Spinal cord (tissue), 10 donors: ENCODE measurements around the gene EXOG. TPM values are rescaled to one million over a fixed set of nuclear protein-coding genes. Genes with fewer than 3 reads are reported as not detected.

ENCODE experiments used
- DNase-seq, 6 donors: peaks; one replicate each; pipeline versions ENCODE4 v3.0.0 to v3.0.0-alpha.2; 2013 to 2015; ENCODE audit warnings: low spot score in 6 of 6, low read depth in 4 of 6
- H3K27ac ChIP-seq: one replicate; pipeline ENCODE4 v1.5.1; 2013; ENCODE audit warnings: low read depth, low read length, control low read depth
- H3K27me3 ChIP-seq: one replicate; pipeline ENCODE4 v1.6.1; 2013; ENCODE audit warnings: low read length; ENCODE audit not compliant: control insufficient read depth, insufficient read depth
- H3K36me3 ChIP-seq: one replicate; pipeline ENCODE4 v1.6.1; 2013; ENCODE audit warnings: low read length; ENCODE audit not compliant: control insufficient read depth, insufficient read depth
- H3K4me1 ChIP-seq: one replicate; pipeline ENCODE4 v1.6.1; 2013; ENCODE audit warnings: low read length; ENCODE audit not compliant: control insufficient read depth, insufficient read depth
- H3K4me3 ChIP-seq: one replicate; pipeline ENCODE4 v1.5.1; 2013; ENCODE audit warnings: low read depth, low read length, control low read depth
- H3K9me3 ChIP-seq: one replicate; pipeline ENCODE4 v1.6.1; 2013; ENCODE audit warnings: low read length; ENCODE audit not compliant: control insufficient read depth, insufficient read depth
- WGBS: methylation state at CpG from one replicate; pipeline ENCODE4 v1.1.5; 2013; ENCODE audit warnings: missing lambda C conversion rate; ENCODE audit not compliant: insufficient coverage; 5-methylcytosine and 5-hydroxymethylcytosine counted together
- polyA plus RNA-seq, 2 donors: library from polyadenylated mRNA; unstranded; fragments of 120-200 nt; gene quantifications; one replicate each; pipeline ENCODE4 v1.2.1, GENCODE V29; 2013; ENCODE audit not compliant: insufficient read length in 2 of 2
- total RNA-seq, 2 donors: library from RNA; depleted of rRNA in 1 of 2; stranded (reverse); fragments of 120-200 nt in 1 of 2; fragments of >200 nt in 1 of 2; gene quantifications; one replicate each; pipeline versions ENCODE4 v1.2.3 to v1.2.4, GENCODE V29; 2013 to 2014
- donor health status: healthy.

EXOG gene
- total and polyA plus RNA-seq, 4 donors, result 13.3 to 24.5 (median 20.0) TPM

GRCh38 chr3:38455639-38456430, 40.3 kb upstream of the EXOG start:
- Histone ChIP-seq H3K36me3 (peaks cover 5% of the 10 kb centered on the region), H3K27ac (no peak overlapping the region), H3K9me3 (no peaks in the 10 kb centered on the region), H3K4me1 (peaks cover 34% of the 10 kb centered on the region), H3K4me3 (peak overlapping the region; percentile 84), H3K27me3 (no peaks in the 10 kb centered on the region)
- peak in 1 of 6 donors; percentile 28 for DNase-seq
- WGBS, result 4% methylated on average over 14 of the region's 15 CpGs

- Histone ChIP-seq H3K36me3 (peaks cover 5% of the 10 kb centered on the region), H3K4me1 (peaks cover 34% of the 10 kb centered on the region), H3K9me3 (no peaks in the 10 kb centered on the region), H3K4me3 (no peak overlapping the region), H3K27me3 (no peaks in the 10 kb centered on the region), H3K27ac (no peak overlapping the region)
- DNase-seq, result no peak
- 96% methylated on average over 3 of the region's 9 CpGs for WGBS
These were observed 38.8 kb upstream of the EXOG start for GRCh38 chr3:38457111-38458003.

DNA sequence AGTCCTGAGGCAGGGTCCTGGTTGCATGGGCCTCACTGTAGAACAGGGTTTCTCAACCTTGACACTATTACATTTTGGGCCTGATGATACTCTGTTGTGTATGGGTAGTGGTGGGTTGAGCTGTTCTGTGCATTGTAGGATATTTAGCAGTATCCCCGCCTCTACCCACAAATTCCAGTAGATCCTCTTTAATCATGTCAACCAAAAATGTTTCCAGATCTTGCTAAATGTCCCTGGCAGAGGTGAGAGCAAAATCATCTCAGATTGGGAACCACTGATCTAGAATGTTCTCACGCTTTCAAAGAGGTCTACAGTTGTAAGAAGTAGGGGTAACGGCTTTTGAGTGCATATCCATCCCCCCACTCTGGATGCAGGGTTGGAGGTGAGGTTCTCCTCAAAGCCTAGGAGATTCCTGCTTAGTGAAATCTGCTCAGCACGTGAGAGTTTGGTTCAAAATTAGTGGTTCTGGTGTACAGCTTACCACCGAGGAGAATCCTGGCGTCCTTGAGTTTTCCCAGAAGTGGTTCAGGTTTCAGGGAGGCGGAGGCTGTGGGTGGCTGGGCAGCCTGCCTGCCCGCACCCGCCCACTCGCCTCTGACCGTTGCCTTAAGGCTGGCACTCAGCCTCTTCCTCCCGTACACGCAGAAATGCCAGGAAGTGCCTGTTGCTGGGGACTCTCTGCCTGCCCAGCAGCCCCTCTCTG, 37.2 kb upstream of the EXOG start:
- Histone ChIP-seq H3K4me1 (peaks cover 27% of the 10 kb centered on the region), H3K27me3 (no peaks in the 10 kb centered on the region), H3K36me3 (peaks cover 5% of the 10 kb centered on the region), H3K4me3 (no peak overlapping the region), H3K9me3 (no peaks in the 10 kb centered on the region), H3K27ac (no peak overlapping the region)
- no peak for DNase-seq
- 63% methylated on average over 10 of the region's 13 CpGs for WGBS

DNA sequence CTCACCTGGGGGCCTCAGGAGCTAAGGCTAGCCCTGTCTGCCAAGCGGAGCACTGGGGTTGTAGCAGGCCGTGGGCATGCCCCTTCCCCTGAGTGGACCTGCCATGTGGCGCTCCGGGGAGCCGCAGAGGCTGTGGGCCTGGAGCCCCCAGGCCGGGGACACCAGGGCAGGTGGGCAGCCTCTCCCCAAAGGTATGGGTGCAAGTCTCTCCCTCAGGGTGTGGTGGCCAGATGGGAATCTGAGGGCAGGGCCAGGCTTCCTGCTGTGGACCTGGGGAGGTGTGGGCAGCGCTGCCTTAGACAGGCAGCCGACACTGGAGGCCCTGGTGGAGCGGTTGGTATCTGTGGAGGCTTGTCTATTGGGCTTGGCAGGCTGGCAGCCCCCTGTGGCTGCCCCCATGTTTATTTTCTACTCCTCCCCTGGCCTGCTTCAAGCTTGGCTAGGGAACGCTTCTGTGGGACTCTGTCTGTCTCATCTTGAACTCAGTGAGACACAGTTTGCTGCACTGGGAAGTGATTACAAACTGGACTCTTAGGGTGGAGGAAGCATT, 36.6 kb upstream of the EXOG start:
- DNase-seq, result no peak
- Histone ChIP-seq H3K9me3 (no peaks in the 10 kb centered on the region), H3K4me1 (peaks cover 27% of the 10 kb centered on the region), H3K4me3 (no peak overlapping the region), H3K27ac (no peak overlapping the region), H3K27me3 (no peaks in the 10 kb centered on the region), H3K36me3 (peaks cover 5% of the 10 kb centered on the region)
- WGBS, result 91% methylated on average over 6 of the region's 10 CpGs

- Histone ChIP-seq H3K4me1 (peaks cover 21% of the 10 kb centered on the region), H3K4me3 (no peak overlapping the region), H3K27ac (no peak overlapping the region), H3K9me3 (no peaks in the 10 kb centered on the region), H3K27me3 (no peaks in the 10 kb centered on the region), H3K36me3 (peaks cover 5% of the 10 kb centered on the region)
- 84% methylated on average over 7 of the region's 12 CpGs for WGBS
- peak in 1 of 6 donors; percentile 22 for DNase-seq
These were observed 35.5 kb upstream of the EXOG start for GRCh38 chr3:38460377-38461270.

DNA sequence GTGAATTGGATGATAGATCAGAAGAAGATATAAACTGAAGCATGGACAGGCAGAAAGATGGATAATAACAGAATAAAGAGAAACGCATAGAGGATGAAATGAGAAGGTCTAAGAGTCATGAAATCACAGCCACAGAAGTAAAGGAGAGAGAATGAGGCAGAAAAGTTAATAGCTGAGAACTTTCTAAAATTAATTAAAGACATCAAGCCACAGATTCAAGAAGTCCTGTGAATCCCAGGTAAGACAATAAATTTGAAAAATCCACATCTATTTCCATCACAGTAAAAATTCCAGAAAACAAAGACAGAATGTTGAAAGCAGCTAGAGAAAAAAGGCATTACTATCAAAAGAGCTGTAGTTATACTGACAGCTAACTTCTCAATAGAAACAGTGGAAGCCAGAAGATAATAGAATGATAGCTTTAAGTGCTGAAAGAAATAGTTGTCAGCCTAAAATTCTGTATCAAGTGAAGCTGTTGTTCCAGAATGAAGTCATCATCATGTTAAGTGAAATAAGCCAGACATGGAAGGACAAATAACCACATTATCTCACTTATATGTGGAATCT, 30.5 kb upstream of the EXOG start:
- no peak overlapping the region for H3K4me3 ChIP-seq
- peaks cover 2% of the 10 kb centered on the region for H3K4me1 ChIP-seq
- no CpG with 5 or more reads among the region's 1 CpG for WGBS
- DNase-seq, result no peak
- H3K27ac ChIP-seq, result no peak overlapping the region
- peaks cover 18% of the 10 kb centered on the region for H3K9me3 ChIP-seq
- no peaks in the 10 kb centered on the region for H3K36me3 ChIP-seq
- H3K27me3 ChIP-seq, result no peaks in the 10 kb centered on the region

- H3K4me1 ChIP-seq, result peaks cover 5% of the 10 kb centered on the region
- no peak overlapping the region for H3K4me3 ChIP-seq
- DNase-seq, result peak in 1 of 6 donors; percentile 32
- WGBS, result no CpG with 5 or more reads among the region's 1 CpG
- H3K27ac ChIP-seq, result no peak overlapping the region
- H3K36me3 ChIP-seq, result peaks cover 3% of the 10 kb centered on the region
- no peaks in the 10 kb centered on the region for H3K27me3 ChIP-seq
- peaks cover 18% of the 10 kb centered on the region for H3K9me3 ChIP-seq
These were observed 27.4 kb upstream of the EXOG start for GRCh38 chr3:38468765-38469164.

DNA sequence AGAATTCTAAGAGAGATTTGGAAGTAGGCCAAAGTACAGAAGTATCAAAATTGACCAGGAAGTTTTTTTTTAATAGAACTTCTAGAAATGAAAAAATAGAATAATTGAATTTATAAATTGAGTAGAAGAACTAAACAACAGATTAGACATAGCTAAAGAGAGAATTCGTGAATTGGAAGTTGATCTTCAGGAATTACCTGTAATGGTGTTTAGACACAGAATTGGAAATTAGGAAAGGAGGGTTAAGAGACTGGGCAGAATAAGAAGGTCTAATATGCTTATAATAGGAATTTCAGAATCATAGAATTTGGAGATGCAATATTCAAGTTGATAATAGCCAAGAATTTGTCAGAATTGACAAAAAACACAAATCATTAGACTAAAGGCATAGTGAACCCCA, 26.3 kb upstream of the EXOG start:
- WGBS, result 100% methylated on average over 1 of the region's 1 CpG
- Histone ChIP-seq H3K4me3 (no peak overlapping the region), H3K9me3 (peaks cover 18% of the 10 kb centered on the region), H3K27me3 (no peaks in the 10 kb centered on the region), H3K27ac (no peak overlapping the region), H3K36me3 (peaks cover 3% of the 10 kb centered on the region), H3K4me1 (peaks cover 5% of the 10 kb centered on the region)
- DNase-seq, result no peak
